Measurements from ENCODE around the gene CNKSR1.

CNKSR1 gene

DNA sequence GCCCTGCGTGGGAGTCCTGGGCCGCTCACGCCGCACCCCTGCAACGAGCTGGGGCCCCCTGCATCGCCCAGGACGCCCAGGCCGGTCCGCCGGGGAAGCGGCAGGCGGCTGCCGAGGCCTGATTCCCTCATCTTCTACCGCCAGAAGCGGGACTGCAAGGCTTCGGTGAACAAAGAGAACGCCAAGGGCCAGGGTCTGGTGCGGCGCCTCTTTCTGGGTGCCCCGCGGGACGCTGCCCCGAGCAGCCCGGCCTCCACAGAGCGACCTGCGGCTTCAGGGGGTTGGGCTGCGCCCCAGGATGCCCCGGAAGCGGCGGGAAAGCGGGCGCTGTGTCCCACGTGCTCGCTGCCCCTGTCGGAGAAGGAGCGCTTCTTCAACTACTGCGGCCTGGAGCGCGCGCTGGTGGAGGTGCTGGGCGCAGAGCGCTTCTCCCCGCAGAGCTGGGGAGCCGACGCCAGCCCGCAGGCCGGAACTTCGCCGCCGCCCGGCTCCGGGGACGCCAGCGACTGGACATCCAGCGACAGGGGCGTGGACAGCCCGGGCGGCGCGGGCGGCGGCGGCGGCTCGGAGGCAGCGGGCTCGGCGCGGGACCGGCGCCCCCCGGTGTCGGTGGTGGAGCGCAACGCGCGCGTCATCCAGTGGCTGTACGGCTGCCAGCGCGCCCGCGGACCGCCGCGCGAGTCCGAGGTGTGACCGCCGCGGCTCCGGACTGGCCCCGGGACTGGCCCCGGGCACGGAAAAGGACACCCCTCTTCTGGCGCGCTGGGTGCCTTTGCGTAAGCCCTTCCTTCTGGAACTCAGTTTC, 15.7 kb upstream of the CNKSR1 start:
- peak; percentile 19 for DNase-seq

DNA sequence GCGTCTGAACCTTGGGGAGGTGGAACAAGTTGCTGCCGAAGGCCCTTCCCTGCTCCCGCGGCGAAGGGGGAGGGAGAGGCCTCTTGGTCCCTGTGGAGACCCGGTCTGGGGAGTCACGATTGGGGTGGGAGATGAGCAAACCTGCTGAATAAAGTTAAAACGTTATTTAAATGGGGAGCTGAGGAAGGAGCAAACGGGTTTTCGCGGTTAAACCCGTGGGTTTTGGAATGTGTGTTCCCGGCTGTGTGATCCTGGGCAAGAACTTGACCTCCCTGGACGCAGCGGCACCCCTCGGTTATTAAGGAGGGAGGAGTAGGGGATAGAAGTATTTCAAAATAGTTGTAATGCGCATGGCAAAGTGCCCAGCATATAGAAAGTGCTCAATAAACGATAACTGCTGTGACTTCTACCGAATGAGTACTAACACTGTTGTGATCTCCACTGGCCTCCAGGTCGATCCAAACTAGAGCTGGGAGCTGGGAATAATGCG, 15.0 kb upstream of the CNKSR1 start:
- DNase-seq, result no peak

GRCh38 chr1:26163684-26164035, 13.6 kb upstream of the CNKSR1 start:
- no peak for DNase-seq

- DNase-seq, result peak; percentile 23
These were observed 13.0 kb upstream of the CNKSR1 start for GRCh38 chr1:26164036-26164860.

DNA sequence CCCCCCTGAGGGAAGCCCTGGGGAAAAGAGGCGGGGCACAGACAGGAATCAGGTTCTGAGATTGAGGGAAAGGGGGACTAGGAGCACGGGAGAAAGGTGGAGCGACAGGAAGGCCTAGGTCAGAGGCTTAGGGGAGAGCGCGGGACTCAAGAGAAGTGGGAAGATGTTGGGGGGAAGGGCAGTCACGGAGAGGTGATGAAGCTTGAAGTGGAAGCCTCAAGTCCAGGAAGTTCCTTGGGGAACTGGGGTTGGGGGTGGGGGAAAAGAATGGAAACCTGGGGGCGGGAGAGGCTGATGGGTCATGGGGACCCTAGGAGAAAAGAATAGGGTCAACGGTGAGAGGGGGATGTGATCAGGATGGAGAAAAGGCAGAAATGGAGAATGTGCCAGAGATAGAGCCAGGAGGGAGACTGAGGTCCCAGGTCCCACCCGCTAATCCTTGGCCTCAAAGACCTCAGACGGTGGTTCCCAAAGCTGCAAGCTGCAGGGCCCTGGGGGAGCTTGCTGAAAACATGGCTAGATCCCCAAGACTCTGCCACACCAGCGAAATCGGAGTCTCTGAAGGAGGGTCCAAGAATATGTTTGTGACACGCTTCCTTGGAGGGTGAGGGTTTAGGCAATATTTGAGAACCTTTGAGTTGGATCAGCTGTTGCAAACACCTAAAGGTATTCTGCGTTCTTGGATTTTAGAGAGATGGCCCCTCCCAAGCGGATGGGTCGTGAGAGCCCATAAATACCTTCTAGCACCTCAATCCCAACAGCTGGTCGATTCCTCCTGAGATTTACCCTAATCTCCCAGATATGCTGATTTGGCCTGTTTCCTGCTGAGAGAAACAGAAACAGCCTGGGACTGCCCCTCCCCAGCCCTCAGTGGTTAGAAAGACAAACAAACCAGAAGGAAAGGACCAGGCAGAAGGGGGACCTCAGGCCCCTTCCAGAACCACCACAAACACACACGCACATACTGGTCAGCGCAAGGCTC, 12.1 kb upstream of the CNKSR1 start:
- DNase-seq, result no peak

DNA sequence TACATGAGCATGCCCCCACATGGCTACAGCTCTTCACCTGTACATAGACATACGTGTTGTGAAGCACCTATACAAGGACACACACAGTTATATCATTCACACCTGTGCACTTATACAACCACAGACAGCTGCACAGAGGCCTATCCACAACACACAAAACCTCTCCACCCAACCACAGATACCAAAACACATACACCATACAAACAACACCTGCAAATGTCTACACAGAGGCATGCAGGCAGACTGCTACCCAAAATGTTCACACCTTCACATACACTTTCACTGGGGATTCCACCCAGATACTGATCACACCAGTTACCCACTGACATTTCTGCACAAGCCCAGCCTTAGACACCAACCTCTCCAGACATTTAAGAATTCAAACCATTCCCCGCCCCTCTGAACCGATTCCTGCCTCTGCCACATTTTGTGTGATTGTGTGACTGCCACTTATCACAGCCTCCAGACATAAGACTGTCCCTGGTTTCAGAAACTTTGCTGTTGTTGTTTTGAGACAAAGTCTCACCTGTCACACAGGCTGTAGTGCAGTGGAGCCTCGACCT, 10.5 kb upstream of the CNKSR1 start:
- DNase-seq, result no peak

DNA sequence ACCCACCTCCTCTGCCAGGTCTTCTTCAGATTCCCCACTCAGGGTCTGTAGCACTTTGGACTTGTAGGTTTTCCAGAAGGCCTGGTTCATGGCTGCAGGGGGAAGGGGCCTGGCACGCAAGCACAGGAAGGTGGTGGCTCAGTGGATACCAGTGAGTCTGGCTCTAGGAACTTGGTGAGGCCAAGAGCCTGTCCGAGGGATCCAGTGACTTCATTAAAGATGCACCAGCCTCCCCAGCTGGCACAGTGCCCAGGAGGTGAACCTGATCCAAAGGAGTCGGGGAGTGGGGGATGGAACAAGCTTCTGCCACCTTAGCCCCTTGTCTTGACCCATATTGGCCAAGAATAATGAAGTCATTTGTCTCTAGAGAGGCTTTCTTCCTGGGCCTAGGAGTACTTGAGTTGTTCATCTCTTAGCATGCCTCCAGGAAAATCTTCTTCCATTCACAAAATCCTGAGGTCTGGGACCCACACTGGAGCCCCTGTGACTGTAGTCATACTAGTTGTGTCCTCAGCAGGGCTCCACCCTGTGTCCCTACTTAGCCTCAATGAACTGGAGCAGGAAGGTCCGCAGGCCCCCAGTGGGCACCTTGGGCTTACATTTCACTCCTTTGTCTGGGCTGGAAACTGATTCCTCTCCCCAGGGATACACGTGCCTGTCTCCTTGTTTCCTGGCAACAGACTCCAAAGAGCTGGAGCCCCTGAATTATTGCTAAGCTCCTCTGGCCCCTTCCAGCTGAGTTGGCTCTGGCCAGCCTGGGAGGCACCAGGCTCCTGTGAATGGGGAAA, 8.7 kb upstream of the CNKSR1 start, which contains the start of gene C1orf232:
Gene C1orf232, minus strand, starts transcription at position 554 of the 788 bp plus-strand sequence. Its CDS starts 464 bp downstream, at position 90.
- no peak for DNase-seq

- no peak for DNase-seq
These were observed 8.1 kb upstream of the CNKSR1 start for GRCh38 chr1:26169198-26169554.

DNA sequence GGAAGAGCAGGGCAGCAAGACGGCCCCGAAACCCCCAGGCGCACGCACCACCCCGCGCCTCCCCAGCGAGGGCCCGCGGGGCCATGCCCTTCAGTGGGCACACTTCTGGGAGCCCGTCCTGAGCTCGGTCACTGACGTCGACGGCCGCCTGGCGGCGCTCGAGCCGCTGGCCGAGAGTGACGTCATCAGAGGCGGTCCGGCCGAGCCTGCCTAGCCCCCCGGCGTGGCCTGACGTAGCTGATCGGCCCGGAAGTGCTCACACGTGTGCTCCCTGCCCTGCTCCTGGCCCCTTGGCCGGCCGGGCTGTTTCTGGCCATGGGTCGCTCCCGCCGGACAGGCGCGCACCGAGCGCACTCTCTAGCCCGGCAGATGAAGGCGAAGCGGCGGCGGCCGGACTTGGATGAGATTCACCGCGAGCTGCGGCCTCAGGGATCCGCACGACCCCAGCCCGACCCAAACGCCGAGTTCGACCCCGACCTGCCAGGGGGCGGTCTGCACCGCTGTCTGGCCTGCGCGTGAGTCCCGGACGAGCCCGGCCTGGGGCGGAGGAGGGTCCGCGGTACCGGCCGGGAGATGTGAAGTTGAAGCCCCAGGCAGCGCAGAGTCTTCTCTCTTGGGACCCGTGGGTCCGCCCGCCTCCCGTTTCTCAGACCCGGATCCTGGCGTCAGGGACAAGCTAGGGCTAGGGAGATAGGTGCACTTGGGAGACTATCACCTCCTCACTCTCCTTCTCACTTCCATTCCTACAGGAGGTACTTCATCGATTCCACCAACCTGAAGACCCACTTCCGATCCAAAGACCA, 7.4 kb upstream of the CNKSR1 start, which contains the start of gene ZNF593:
Gene ZNF593, plus strand, starts transcription at position 240 of the 803 bp plus-strand sequence. Its CDS starts 76 bp downstream, at position 316.
- DNase-seq, result peak; percentile 79

DNA sequence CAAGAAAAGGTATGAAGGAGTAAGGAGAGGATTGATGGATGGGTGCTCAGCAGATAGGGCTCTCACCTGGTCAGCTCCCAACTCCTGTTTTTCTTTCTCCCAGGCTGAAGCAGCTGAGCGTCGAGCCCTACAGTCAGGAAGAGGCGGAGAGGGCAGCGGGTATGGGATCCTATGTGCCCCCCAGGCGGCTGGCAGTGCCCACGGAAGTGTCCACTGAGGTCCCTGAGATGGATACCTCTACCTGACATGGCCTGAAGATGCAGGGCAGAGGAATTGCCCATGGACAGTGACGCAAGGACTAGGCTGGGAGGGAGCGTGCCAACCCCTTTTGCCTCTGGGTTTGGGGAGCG, 6.8 kb upstream of the CNKSR1 start:
- no peak for DNase-seq

GRCh38 chr1:26171084-26172072, 5.9 kb upstream of the CNKSR1 start, which contains the start of gene ZNF593OS:
Gene ZNF593OS, minus strand, starts transcription at chr1:26171832. Its CDS starts 171 bp downstream, at chr1:26171661.
- no peak for DNase-seq

GRCh38 chr1:26175346-26175745, 1.9 kb upstream of the CNKSR1 start:
- no peak for DNase-seq

DNA sequence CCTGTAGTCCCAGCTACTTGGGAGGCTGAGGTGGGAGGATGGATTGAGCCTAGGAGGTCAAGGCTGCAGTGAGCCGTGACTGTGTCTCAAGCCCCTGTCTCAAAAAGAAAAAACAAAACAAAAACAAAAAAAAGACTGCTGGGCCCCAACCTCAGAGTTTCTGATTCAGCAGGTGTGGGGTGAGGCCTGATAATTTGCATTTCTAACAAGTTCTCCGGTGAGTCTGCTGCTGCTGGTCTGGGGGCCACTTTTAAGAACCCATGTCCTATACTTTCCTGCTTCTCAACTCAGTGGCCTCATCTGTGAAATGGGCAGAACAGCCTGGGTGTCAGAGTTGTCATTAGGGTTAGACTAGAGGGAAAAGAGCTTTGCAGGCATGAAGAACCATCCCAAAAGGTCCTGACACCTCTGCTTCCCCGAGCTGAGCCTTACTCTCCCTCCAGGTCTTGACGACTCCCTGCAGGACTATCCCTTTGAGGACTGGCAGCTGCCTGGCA, 2.8 kb downstream of the CNKSR1 start:
- DNase-seq, result no peak

DNA sequence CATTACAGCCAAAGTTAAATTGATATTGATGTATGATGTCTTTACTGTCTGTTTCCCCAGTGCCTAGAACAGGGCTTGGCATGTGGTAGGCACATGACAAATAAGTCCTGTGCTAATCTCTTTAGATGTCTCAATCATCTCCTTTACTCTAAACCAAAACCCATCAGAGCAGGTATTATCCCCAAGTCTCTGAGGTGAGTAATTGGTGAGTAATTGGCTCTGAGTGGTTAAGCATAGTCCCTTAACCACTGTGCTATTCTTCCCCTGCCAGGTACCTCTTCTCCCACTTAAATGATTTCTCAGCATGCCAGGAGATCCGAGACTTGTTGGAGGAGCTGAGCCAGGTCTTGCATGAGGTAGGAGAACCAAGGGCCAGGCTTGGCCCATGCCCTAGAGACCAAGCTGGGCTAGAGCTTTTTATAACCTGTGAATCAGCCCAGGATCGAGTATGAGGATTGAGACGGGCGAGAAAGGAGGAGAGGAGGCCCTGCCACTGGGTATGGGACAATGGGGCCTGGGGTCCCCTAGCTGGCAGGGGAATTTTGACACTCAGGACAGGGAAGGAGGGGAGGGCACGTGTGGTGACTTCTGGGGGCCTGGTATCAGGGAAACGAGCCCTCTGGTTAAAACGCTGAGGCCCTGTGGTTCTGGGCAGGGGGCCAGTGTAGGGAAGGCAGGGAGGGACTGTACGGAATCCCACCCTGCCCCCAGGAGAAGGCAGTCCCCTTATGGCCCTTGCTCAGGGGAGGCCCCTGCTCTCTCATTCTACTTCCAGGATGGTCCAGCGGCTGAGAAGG, 4.5 kb downstream of the CNKSR1 start:
- DNase-seq, result no peak

- no peak for DNase-seq
These were observed 5.0 kb downstream of the CNKSR1 start for GRCh38 chr1:26182383-26182696.

DNA sequence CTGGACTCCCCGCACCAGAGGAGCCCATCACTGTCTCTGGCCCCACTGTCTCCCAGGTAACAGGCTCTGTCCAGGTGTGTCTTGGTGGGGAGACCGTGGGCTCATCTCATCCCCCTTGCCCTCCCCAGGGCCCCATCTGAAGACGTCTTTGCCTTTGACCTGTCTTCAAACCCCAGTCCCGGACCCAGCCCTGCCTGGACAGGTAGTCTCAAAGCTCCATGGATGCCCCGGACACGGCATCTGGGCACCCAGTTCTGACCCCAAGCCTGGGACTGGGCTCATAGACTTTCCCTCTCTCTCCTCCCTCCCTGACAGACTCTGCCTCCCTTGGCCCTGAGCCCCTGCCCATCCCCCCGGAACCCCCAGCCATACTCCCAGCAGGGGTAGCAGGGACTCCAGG, 6.8 kb downstream of the CNKSR1 start:
- DNase-seq, result no peak

DNA sequence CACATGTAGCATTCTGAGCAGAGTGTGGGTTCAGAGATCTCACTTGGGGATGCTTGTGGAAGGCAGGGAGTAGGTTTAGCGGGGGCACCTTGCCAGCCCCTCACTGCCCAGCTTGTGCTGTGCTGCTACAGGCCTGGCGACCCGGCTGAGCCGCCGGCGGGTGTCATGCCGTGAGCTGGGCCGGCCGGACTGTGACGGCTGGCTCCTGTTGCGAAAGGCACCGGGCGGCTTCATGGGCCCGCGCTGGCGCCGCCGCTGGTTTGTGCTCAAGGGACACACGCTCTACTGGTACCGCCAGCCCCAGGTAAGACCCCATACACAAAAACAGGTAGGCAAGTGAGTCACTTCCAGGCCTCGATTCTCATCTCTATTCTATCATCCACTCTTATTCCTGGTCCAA, 7.6 kb downstream of the CNKSR1 start:
- DNase-seq, result no peak

DNA sequence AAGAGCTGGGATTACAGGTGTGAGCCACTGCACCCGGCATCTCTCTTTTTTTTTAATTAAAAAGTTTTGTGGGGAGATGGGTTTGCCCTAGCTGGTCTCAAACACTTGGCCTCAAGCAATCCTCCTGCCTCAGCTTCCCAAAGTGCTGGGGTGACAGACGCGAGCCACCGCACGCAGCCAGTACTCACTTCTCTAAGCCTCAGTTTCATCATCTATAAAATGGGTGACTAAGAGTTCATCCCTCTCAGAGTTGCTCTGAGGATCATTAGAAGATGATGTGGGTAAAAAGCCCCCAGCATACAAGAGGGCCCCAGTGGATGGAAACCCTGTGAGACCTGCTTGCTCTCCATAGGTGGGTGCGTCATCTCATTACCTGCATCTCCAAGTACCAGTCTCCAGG, 10.6 kb downstream of the CNKSR1 start:
- no peak for DNase-seq

Data from stimulated activated naive CD4-positive, alpha-beta T cell treated with Interleukin-2 at 50 U/mL for 16 hours (primary cell).